ENCODE measurements around the gene DOCK1. TPM values are rescaled to one million over a fixed set of nuclear protein-coding genes. Genes with fewer than 3 reads are reported as not detected.

DOCK1 gene
- total RNA-seq, 2 experiments from 2014 or later, result 0.75 to 0.81 TPM

DNA sequence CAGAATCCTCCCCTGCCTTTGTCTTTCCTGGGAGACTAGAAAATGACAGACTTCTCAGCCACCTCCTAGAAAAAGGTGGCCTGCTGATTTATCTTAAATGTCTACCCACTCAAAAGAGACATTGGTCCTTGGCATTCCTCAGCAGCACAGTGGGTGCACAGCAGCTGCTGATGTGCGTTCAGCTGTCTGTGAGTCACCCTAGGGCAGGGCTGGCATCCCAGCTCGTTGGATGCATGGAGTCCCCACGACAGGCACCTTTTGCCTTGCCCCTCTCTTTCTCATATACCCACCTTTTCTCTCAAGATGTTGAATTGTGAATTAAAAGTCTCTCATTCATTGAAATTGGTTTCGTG, 113.0 kb downstream of the DOCK1 start:
- ChIA-PET CTCF (no interaction called here), POLR2A (no interaction called here)
- Mint-ChIP-seq H3K4me3 (no peak overlapping the region), H3K4me1 (no peaks in the 10 kb centered on the region), H3K27me3 (no peaks in the 10 kb centered on the region), H3K27ac (no peak overlapping the region), H3K36me3 (ENCODE audit: low read depth) (no peaks in the 10 kb centered on the region), H3K9me3 (ENCODE audit: low read depth) (no peaks in the 10 kb centered on the region)
- intact Hi-C loops (cut with DNase I, micrococcal nuclease), result no loop called here
- ATAC-seq (no peak), DNase-seq (no peak)

DNA sequence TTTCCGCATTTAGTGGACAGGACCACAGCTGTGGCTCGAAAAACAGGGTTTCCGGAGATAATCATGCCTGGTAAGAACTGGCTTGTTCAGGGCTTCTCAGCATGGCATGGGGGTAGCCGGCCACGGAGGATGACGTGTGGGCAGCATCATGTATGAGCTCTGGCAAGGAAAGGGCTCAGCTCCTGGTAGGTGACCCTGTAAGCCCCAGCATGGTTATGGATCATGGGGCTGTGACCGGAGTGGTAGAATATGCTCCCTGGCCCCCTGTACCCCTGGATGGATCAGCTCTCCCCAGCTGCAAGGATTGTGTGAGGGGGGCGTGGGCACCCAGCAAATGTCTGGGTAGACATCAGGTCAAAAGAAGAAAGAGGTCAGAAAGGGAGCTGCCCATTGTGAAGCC, 113.5 kb downstream of the DOCK1 start:
- no peak overlapping the region for H3K27ac Mint-ChIP-seq
- POLR2A ChIA-PET, result no interaction called here
- CTCF ChIA-PET, result no interaction called here
- no peaks in the 10 kb centered on the region for H3K36me3 Mint-ChIP-seq (ENCODE audit: low read depth)
- no peaks in the 10 kb centered on the region for H3K9me3 Mint-ChIP-seq (ENCODE audit: low read depth)
- H3K4me3 Mint-ChIP-seq, result no peak overlapping the region
- intact Hi-C loops (cut with DNase I, micrococcal nuclease), result no loop called here
- ATAC-seq (no peak), DNase-seq (no peak)
- no peaks in the 10 kb centered on the region for H3K4me1 Mint-ChIP-seq
- H3K27me3 Mint-ChIP-seq, result no peaks in the 10 kb centered on the region

DNA sequence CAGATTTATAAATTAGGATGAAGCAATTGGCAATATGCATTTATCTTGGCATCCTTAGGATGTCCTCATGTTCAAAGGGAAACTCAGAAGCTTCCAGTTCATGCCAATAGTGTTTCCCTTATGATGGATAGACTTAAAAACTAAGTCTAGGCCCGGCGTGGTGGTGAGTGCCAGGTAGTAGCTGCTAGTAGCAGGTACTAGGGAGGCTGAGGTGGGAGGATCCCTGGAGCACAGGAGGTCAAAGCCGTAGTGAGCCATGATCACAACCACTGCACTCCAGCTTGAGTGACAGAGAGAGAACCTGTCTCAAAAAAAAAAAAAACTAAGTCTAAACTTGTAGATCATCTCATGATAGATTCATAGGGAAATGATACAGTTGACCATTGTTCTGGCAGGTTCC, 115.0 kb downstream of the DOCK1 start:
- DNase-seq (no peak), ATAC-seq (no peak)
- Mint-ChIP-seq H3K36me3 (ENCODE audit: low read depth) (no peaks in the 10 kb centered on the region), H3K9me3 (ENCODE audit: low read depth) (no peaks in the 10 kb centered on the region), H3K4me3 (no peak overlapping the region), H3K27me3 (no peaks in the 10 kb centered on the region), H3K4me1 (no peaks in the 10 kb centered on the region), H3K27ac (no peak overlapping the region)
- CTCF ChIA-PET, result no interaction called here
- intact Hi-C loops (cut with DNase I, micrococcal nuclease), result no loop called here
- POLR2A ChIA-PET, result no interaction called here

DNA sequence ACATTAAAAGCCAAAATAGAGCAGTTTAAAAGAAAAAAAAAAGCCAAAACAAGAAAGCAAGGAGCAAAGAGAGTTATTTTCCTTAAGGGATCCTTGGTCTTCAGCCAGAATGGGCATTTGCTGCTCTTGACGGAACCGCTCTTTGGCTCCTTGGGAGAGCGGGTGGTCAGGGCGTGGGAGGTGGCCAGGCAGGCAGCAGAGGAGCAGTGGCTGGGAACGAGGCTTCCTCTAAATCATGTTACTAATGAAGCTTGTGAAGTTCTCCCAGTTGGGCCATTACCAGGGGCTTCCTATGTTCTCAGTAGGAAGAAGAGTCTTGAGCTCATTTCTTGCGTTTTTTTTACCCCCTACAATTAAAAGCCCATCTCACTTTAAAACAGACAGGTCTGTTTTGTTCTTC, 116.6 kb downstream of the DOCK1 start:
- ATAC-seq (no peak), DNase-seq (no peak)
- Mint-ChIP-seq H3K9me3 (ENCODE audit: low read depth) (no peaks in the 10 kb centered on the region), H3K4me3 (no peak overlapping the region), H3K36me3 (ENCODE audit: low read depth) (no peaks in the 10 kb centered on the region), H3K27ac (no peak overlapping the region), H3K4me1 (no peaks in the 10 kb centered on the region), H3K27me3 (no peaks in the 10 kb centered on the region)
- intact Hi-C loops (cut with DNase I, micrococcal nuclease), result no loop called here
- POLR2A ChIA-PET, result interaction anchor here (0.8 kb wide), 1 partner anchor 13 kb away, joined by 16 read pairs; no protein-coding TSS in a partner anchor
- CTCF ChIA-PET, result no interaction called here

DNA sequence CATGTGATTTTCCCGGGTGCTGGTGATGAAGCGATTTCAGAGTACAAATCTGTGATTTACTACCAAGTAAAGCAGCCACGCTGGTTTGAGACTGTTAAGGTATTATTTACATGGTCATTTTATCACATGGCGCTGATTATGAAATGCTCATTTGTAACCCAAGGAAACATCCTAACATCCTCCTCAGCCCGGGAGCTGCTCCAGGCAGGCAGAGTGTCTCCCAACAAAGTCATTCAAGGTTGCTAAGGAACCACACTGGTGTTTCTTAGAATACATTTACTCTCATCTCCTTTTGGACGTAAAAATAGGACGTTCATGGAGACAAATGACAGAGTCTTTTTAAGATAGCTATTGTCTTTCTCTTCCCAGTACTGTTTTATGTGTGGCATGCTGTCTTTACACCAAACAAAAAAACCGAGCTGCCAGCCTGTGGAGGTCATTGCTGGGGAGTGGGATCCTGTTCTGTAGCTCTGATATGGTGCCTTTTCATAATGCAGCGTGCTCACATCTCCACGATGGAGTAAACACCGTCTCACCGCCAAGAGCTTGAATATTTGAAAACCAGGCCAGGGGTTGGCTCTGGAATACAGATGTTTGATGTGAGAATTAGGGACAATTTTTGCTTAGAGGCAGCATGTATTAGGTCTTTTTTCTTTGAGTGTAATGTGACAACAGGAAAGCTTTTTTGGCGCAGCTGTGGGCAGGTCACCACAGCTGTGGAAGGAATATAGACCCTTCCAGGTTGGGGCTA, 119.6 kb downstream of the DOCK1 start:
- ATAC-seq, result no peak
- intact Hi-C loops (cut with DNase I, micrococcal nuclease), result no loop called here
- POLR2A ChIA-PET, result no interaction called here
- Mint-ChIP-seq H3K9me3 (ENCODE audit: low read depth) (no peaks in the 10 kb centered on the region), H3K36me3 (ENCODE audit: low read depth) (no peaks in the 10 kb centered on the region), H3K4me1 (no peaks in the 10 kb centered on the region), H3K27me3 (no peaks in the 10 kb centered on the region), H3K4me3 (no peak overlapping the region), H3K27ac (no peak overlapping the region)
- DNase-seq, result no peak
- CTCF ChIA-PET, result interaction anchor here (0.9 kb wide), 1 partner anchor 37 kb away, joined by 3 read pairs; no protein-coding TSS in a partner anchor

DNA sequence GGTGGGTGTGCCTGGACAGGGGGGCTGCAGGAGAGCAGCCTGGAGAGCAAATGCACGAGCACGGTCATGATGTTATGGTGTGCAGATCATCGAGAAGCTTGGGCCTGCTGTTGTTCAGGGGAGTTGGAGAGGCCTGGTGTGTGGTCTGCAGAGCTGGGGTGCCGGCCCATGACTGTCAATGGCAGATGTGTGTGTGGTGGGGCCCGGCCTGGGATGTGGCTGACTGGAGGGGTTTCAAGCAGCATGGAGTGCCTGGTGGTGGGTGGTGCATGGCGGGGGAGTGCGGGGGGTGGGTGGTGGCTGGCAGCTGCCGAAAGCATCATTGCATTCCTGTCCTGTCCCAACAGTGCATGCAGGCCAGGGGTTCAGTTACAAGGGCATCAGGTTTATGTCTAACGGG, 122.6 kb downstream of the DOCK1 start:
- no peak for DNase-seq
- CTCF ChIA-PET, result no interaction called here
- Mint-ChIP-seq H3K9me3 (ENCODE audit: low read depth) (no peaks in the 10 kb centered on the region), H3K27ac (no peak overlapping the region), H3K4me3 (no peak overlapping the region), H3K27me3 (no peaks in the 10 kb centered on the region), H3K4me1 (no peaks in the 10 kb centered on the region), H3K36me3 (ENCODE audit: low read depth) (no peaks in the 10 kb centered on the region)
- POLR2A ChIA-PET, result no interaction called here
- no peak for ATAC-seq
- intact Hi-C loops (cut with DNase I, micrococcal nuclease), result no loop called here

DNA sequence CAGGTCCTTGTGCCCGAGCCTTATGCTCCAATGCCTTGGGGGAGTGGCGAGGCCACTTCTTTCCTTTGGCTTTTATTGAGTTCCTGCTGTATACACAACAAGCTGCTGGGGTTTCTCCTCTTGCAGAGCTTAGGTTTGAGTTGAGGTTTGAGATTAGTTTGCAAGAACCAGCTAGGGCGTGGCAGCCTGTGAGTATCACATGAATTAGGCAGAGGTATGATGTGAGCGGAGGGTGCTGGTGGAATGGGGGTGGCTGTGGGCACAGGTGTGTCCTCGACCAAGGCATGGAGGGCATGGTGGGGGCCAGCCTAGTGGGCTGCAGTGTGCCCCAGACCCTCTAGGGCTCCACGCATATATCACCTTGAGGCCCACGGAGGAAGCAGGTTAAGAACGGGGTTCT, 123.3 kb downstream of the DOCK1 start:
- H3K9me3 Mint-ChIP-seq (ENCODE audit: low read depth), result no peaks in the 10 kb centered on the region
- H3K27me3 Mint-ChIP-seq, result no peaks in the 10 kb centered on the region
- DNase-seq, result no peak
- intact Hi-C loops (cut with DNase I, micrococcal nuclease), result no loop called here
- CTCF ChIA-PET, result no interaction called here
- H3K4me1 Mint-ChIP-seq, result no peaks in the 10 kb centered on the region
- ATAC-seq, result no peak
- no peak overlapping the region for H3K27ac Mint-ChIP-seq
- POLR2A ChIA-PET, result no interaction called here
- no peak overlapping the region for H3K4me3 Mint-ChIP-seq
- H3K36me3 Mint-ChIP-seq (ENCODE audit: low read depth), result no peaks in the 10 kb centered on the region

DNA sequence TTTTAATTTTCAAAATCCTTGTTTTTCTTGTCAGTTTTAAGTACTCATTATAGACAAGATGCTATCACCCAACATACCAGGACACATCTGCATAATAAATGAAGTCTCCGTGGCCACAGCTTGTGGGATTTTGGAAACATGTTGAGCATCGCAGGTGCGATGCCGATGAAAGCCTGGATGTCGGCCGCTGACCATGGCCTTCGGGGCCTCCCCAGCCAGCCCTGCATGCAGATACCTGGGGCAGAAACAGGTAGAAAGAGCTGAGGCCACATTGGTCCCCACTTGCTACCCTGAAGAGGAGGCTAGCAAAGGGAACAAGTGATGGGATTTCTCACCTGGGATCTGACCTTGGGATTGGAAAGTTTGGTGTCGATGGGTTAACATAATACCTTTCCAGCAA, 123.8 kb downstream of the DOCK1 start:
- no peaks in the 10 kb centered on the region for H3K27me3 Mint-ChIP-seq
- H3K36me3 Mint-ChIP-seq (ENCODE audit: low read depth), result no peaks in the 10 kb centered on the region
- H3K27ac Mint-ChIP-seq, result no peak overlapping the region
- ATAC-seq (no peak), DNase-seq (no peak)
- no peak overlapping the region for H3K4me3 Mint-ChIP-seq
- intact Hi-C loops (cut with DNase I, micrococcal nuclease), result no loop called here
- no peaks in the 10 kb centered on the region for H3K4me1 Mint-ChIP-seq
- no peaks in the 10 kb centered on the region for H3K9me3 Mint-ChIP-seq (ENCODE audit: low read depth)
- POLR2A ChIA-PET, result no interaction called here
- CTCF ChIA-PET, result no interaction called here

DNA sequence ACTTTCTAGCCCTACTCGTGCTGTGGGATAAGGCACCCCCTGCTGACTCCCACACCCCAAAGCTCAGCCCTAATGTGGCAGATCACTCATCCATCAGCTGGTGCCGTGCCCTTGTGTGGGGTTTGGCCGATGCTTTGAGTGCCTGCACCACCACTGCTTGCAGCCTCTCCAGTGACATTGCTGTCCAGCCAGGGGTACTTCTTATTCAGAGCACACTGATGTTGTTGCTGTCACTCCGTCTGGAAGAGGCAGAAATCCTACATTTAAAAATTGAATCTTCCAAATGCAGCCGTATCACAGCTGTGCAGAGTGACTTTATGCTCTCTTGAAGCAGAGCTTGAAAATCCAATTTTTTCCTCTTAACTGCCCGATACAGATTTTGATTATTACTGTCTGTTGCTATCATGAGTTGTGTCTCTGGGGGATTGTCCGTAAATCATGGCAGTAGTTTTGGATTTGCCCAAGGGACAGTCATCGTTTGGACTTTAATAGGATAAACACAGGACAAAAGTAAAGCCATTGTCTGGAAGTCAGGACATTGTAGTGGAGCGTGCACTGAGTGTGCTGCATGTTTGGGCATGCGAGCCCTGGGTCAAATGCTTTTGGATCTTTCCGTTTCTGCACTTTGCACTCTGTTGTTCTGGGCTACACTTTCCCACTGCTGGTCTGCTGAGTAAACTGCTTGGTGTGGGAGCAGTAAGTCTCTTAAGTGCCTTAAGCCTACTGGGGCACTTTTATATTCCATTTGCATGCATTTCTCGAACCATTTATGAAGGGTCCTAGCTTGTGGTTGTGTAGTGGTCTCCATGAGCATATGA, 128.2 kb downstream of the DOCK1 start:
- ATAC-seq, result no peak
- intact Hi-C loops (cut with DNase I, micrococcal nuclease), result no loop called here
- ChIA-PET CTCF (no interaction called here), POLR2A (no interaction called here)
- Mint-ChIP-seq H3K9me3 (ENCODE audit: low read depth) (no peaks in the 10 kb centered on the region), H3K4me3 (no peak overlapping the region), H3K27me3 (no peaks in the 10 kb centered on the region), H3K27ac (no peak overlapping the region), H3K4me1 (no peaks in the 10 kb centered on the region), H3K36me3 (ENCODE audit: low read depth) (no peaks in the 10 kb centered on the region)
- DNase-seq, result no peak

DNA sequence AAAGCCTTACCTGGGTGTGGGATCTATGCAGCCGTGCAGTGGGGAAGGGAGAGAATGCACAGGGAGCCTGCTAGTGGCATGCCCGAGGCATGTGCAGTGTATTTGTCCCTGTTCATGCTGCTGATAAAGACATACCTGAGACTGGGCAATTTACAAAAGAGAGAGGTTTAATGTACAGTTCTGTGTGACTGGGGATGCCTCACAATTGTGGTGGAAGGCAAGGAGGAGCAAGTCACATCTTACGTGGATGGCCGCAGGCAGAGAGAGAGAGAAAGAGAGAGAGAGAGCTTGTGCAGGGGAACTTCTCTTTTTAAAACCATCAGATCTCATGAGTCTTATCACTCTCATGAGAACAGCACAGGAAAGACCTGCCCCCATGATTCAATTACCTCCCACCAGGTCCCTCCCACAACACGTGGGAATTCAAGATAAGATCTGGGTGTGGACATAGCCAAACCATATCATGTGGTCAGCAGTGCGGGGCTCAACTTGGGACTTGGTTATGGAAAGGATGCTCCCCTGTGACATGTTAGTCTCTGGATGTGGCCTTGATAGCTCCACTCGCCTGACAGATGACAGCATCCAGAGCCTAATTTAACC, 128.9 kb downstream of the DOCK1 start:
- ATAC-seq (no peak), DNase-seq (no peak)
- Mint-ChIP-seq H3K4me3 (no peak overlapping the region), H3K27ac (no peak overlapping the region), H3K9me3 (ENCODE audit: low read depth) (no peaks in the 10 kb centered on the region), H3K27me3 (no peaks in the 10 kb centered on the region), H3K4me1 (no peaks in the 10 kb centered on the region), H3K36me3 (ENCODE audit: low read depth) (no peaks in the 10 kb centered on the region)
- intact Hi-C loops (cut with DNase I, micrococcal nuclease), result no loop called here
- CTCF ChIA-PET, result no interaction called here
- POLR2A ChIA-PET, result no interaction called here

DNA sequence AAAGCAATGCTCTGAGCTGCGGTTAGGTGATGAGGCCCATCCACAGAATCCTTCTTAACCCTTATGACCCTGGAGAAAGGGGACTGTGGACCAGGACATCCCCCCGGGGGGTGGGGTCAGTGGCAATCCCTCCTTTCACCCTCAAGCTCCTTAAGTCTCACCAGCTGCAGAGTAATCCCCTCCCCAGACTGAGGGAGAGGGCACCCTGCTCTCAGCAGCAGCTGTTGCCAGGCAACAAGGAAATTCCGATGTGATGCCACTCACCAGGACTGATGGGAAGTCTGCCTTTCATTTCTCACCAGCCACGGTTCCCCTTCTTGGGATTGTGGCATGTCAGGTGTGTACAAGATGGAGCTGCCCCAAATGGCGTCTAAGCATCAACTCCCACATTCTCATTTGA, 129.6 kb downstream of the DOCK1 start:
- POLR2A ChIA-PET, result interaction anchor here (0.5 kb wide), 1 partner anchor 13 kb away, joined by 16 read pairs; no protein-coding TSS in a partner anchor
- CTCF ChIA-PET, result no interaction called here
- no peak overlapping the region for H3K4me3 Mint-ChIP-seq
- intact Hi-C loops (cut with DNase I, micrococcal nuclease), result no loop called here
- H3K27ac Mint-ChIP-seq, result no peak overlapping the region
- no peak for DNase-seq
- no peaks in the 10 kb centered on the region for H3K4me1 Mint-ChIP-seq
- no peaks in the 10 kb centered on the region for H3K9me3 Mint-ChIP-seq (ENCODE audit: low read depth)
- ATAC-seq, result no peak
- H3K27me3 Mint-ChIP-seq, result no peaks in the 10 kb centered on the region
- H3K36me3 Mint-ChIP-seq (ENCODE audit: low read depth), result no peaks in the 10 kb centered on the region

DNA sequence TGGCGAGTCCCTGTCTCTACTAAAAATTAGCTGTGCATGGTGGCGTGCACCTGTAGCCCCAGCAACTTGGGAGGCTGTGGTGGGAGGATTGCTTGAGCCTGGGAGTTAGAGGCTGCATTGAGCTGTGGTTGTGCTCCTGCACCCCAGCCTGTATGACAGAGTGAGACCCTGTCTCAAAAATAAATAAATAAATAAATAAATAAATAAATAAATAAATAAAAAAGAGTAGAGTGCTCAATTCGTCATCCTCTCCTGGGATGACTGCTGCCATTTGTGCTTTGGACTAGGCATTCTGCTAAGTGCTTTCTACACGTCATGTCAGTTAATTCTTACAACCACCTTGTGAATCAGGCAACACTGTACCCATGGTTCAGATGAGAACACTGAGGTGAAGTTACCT, 130.6 kb downstream of the DOCK1 start:
- ChIA-PET POLR2A (no interaction called here), CTCF (no interaction called here)
- Mint-ChIP-seq H3K4me1 (no peaks in the 10 kb centered on the region), H3K27me3 (no peaks in the 10 kb centered on the region), H3K27ac (no peak overlapping the region), H3K9me3 (ENCODE audit: low read depth) (no peaks in the 10 kb centered on the region), H3K36me3 (ENCODE audit: low read depth) (no peaks in the 10 kb centered on the region), H3K4me3 (no peak overlapping the region)
- intact Hi-C loops (cut with DNase I, micrococcal nuclease), result no loop called here
- no peak for ATAC-seq
- DNase-seq, result no peak

All from activated CD4-positive, alpha-beta T cell treated with anti-CD3 and anti-CD28 coated beads for 36 hours (primary cell).